IMR-90 (cell line): ENCODE data around the gene TMEM45A. TPM values are rescaled to one million over a fixed set of nuclear protein-coding genes. Genes with fewer than 3 reads are reported as not detected.

Source experiments
- ATAC-seq: fragments of 200-7000 bp; cut with Tn5 transposase; 2 replicates; pipeline ENCODE4 v1.9.1; 2020; ENCODE audit warnings: low read depth, mild to moderate bottlenecking, moderate library complexity
- BruUV-seq: library from RNA; stranded (reverse); fragments of 400-500 nt; replicated peaks from 2 replicates; lab custom pipeline; 2021; lab: Mats Ljungman, UMichigan
- CTCF ChIA-PET: fragments of 300-600 bp; formaldehyde crosslinking; extraction: SDS; loops from one replicate; lab custom pipeline; 2021; ENCODE audit warnings: antibody characterized with exemption; lab: Yijun Ruan, JAX
- POLR2A ChIA-PET: fragments of 300-600 bp; sonication (Branson Sonifier 250); formaldehyde crosslinking; loops from one replicate; lab custom pipeline; 2022; ENCODE audit warnings: antibody characterized with exemption; ENCODE audit not compliant: unreplicated experiment; lab: Charles Lee
- DNase-seq: peaks from one replicate; pipeline ENCODE4 v3.0.0; 2013
- H2AFZ ChIP-seq: replicated peaks from 2 replicates; pipeline ENCODE3; 2013; ENCODE audit warnings: low read length, mild to moderate bottlenecking; ENCODE audit not compliant: poor library complexity
- H2AK5ac ChIP-seq: 2 replicates; pipeline ENCODE4 v1.6.1; 2013; ENCODE audit warnings: low read depth, low read length, inconsistent platforms
- H2AK9ac ChIP-seq: replicated peaks from 2 replicates; pipeline ENCODE3; 2013; ENCODE audit warnings: mild to moderate bottlenecking, low read depth, low read length, moderate library complexity; ENCODE audit not compliant: poor library complexity
- H2BK120ac ChIP-seq: 2 replicates; pipeline ENCODE4 v1.6.1; 2013; ENCODE audit warnings: low read depth, low read length, inconsistent platforms
- H2BK15ac ChIP-seq: 3 replicates; pipeline ENCODE4 v1.6.1; 2013; ENCODE audit warnings: low read depth, low read length, inconsistent platforms
- H2BK20ac ChIP-seq: 2 replicates; pipeline ENCODE4 v1.6.1; 2013; ENCODE audit warnings: low read depth, mild to moderate bottlenecking, inconsistent platforms, low read length, moderate library complexity
- H2BK5ac ChIP-seq: 2 replicates; pipeline ENCODE4 v1.6.1; 2013; ENCODE audit warnings: mild to moderate bottlenecking, low read depth, low read length, inconsistent platforms; ENCODE audit not compliant: poor library complexity, severe bottlenecking
- H3K14ac ChIP-seq: replicated peaks from 2 replicates; pipeline ENCODE4 v1.6.1; 2013; ENCODE audit warnings: low read depth, low read length, inconsistent platforms
- H3K18ac ChIP-seq: 2 replicates; pipeline ENCODE4 v1.6.1; 2013; ENCODE audit warnings: low read depth, low read length, control low read depth
- H3K23ac ChIP-seq: 2 replicates; pipeline ENCODE4 v1.6.1; 2013; ENCODE audit warnings: low read depth, low read length, inconsistent platforms
- H3K27ac ChIP-seq: 2 replicates; pipeline ENCODE4 v1.5.1; 2013; ENCODE audit warnings: mild to moderate bottlenecking, control low read depth, low read length; ENCODE audit not compliant: insufficient read depth
- H3K27me3 ChIP-seq: 2 replicates; pipeline ENCODE4 v1.6.1; 2013; ENCODE audit warnings: low read length; ENCODE audit not compliant: control insufficient read depth, insufficient read depth
- H3K36me3 ChIP-seq: 2 replicates; pipeline ENCODE4 v1.6.1; 2013; ENCODE audit warnings: low read length, mixed read lengths; ENCODE audit not compliant: control insufficient read depth, insufficient read depth
- H3K4ac ChIP-seq: 2 replicates; pipeline ENCODE4 v1.6.1; 2013; ENCODE audit warnings: low read depth, low read length, inconsistent platforms
- H3K4me1 ChIP-seq: 2 replicates; pipeline ENCODE4 v1.6.1; 2013; ENCODE audit warnings: low read length, mixed read lengths; ENCODE audit not compliant: control insufficient read depth, insufficient read depth
- H3K4me2 ChIP-seq: 2 replicates; pipeline ENCODE4 v1.6.1; 2013; ENCODE audit warnings: low read depth, mild to moderate bottlenecking, control low read depth, low read length, moderate library complexity
- H3K4me3 ChIP-seq: 2 replicates; pipeline ENCODE4 v1.5.1; 2013; ENCODE audit warnings: low read depth, mild to moderate bottlenecking, control low read depth, low read length, moderate library complexity; ENCODE audit not compliant: insufficient read depth
- H3K56ac ChIP-seq: 2 replicates; pipeline ENCODE4 v1.6.1; 2013; ENCODE audit warnings: low read length, inconsistent platforms; ENCODE audit not compliant: insufficient read depth; ENCODE audit errors: extremely low read depth
- H3K79me1 ChIP-seq, 2 experiments: 2 replicates each; pipeline ENCODE4 v1.6.1; 2013; ENCODE audit warnings: low read length in 2 of 2, inconsistent platforms in 1 of 2, low read depth in 1 of 2
- H3K9ac ChIP-seq: 2 replicates; pipeline ENCODE4 v1.6.1; 2013; ENCODE audit warnings: low read depth, low read length, control low read depth
- H3K9me1 ChIP-seq: 2 replicates; pipeline ENCODE4 v1.6.1; 2013; ENCODE audit warnings: low read length, inconsistent platforms; ENCODE audit not compliant: insufficient read depth
- H3K9me3 ChIP-seq: 2 replicates; pipeline ENCODE4 v1.6.1; 2013; ENCODE audit warnings: low read length; ENCODE audit not compliant: control insufficient read depth, insufficient read depth
- H4K20me1 ChIP-seq: 2 replicates; pipeline ENCODE4 v1.6.1; 2013; ENCODE audit warnings: low read length, inconsistent platforms; ENCODE audit not compliant: insufficient read depth
- H4K5ac ChIP-seq: 2 replicates; pipeline ENCODE4 v1.6.1; 2013; ENCODE audit warnings: mild to moderate bottlenecking, low read depth, low read length, control low read depth
- H4K8ac ChIP-seq, 2 experiments: 2 replicates each; pipeline ENCODE4 v1.6.1; 2013; ENCODE audit warnings: low read depth in 2 of 2, low read length in 2 of 2, control low read depth in 1 of 2, inconsistent platforms in 1 of 2
- H4K91ac ChIP-seq: 2 replicates; pipeline ENCODE4 v1.6.1; 2013; ENCODE audit warnings: low read depth, low read length, inconsistent platforms; ENCODE audit not compliant: insufficient read depth
- BHLHE40 ChIP-seq: fragments of 150-350 bp; IDR thresholded peaks from 2 replicates; pipeline ENCODE4 v1.6.1; 2016; ENCODE audit warnings: mild to moderate bottlenecking, low read depth, low read length
- CEBPB ChIP-seq: IDR thresholded peaks from 2 replicates; pipeline ENCODE4 v1.6.1; 2012; ENCODE audit warnings: low read depth, low read length, improper control_type of control experiment
- CHD1 ChIP-seq: IDR thresholded peaks from 2 replicates; pipeline ENCODE4 v1.6.1; 2012; ENCODE audit warnings: low read depth, low read length, improper control_type of control experiment
- FOS ChIP-seq: fragments of 150-350 bp; IDR thresholded peaks from 2 replicates; pipeline ENCODE4 v1.6.1; 2016; ENCODE audit warnings: low read depth, low read length
- MAFK ChIP-seq: IDR thresholded peaks from 2 replicates; pipeline ENCODE4 v1.6.1; 2012; ENCODE audit warnings: low read depth, low read length, improper control_type of control experiment
- MAZ ChIP-seq: IDR thresholded peaks from 2 replicates; pipeline ENCODE4 v1.6.1; 2012; ENCODE audit warnings: low read depth, mild to moderate bottlenecking, low read length, improper control_type of control experiment, moderate library complexity, borderline replicate concordance
- NFE2L2 ChIP-seq: fragments of 150-350 bp; IDR thresholded peaks from 2 replicates; pipeline ENCODE4 v1.6.1; 2016; ENCODE audit warnings: low read depth, mild to moderate bottlenecking, low read length
- RAD21 ChIP-seq: IDR thresholded peaks from 2 replicates; pipeline ENCODE4 v1.6.1; 2012; ENCODE audit warnings: low read length, improper control_type of control experiment
- RCOR1 ChIP-seq: IDR thresholded peaks from 2 replicates; pipeline ENCODE4 v1.6.1; 2012; ENCODE audit warnings: mild to moderate bottlenecking, low read length, improper control_type of control experiment; ENCODE audit not compliant: insufficient replicate concordance
- RFX5 ChIP-seq: IDR thresholded peaks from 2 replicates; pipeline ENCODE4 v1.8.0; 2012; ENCODE audit warnings: low read depth, mild to moderate bottlenecking, low read length, moderate library complexity
- SMC3 ChIP-seq: fragments of 150-350 bp; IDR thresholded peaks from 2 replicates; pipeline ENCODE4 v1.6.1; 2016; ENCODE audit warnings: low read depth, mild to moderate bottlenecking, antibody characterized with exemption, low read length, moderate library complexity
- USF2 ChIP-seq: fragments of 150-350 bp; IDR thresholded peaks from 2 replicates; pipeline ENCODE4 v1.6.1; 2017; ENCODE audit warnings: mild to moderate bottlenecking, antibody characterized with exemption, low read length, low read depth
- WGBS, 2 experiments: methylation state at CpG; one replicate each; pipeline versions ENCODE4 v1.1.5 to v1.1.7; 2013; ENCODE audit warnings: missing lambda C conversion rate in 2 of 2; ENCODE audit not compliant: insufficient read length in 1 of 2; ENCODE audit errors: extremely low coverage in 2 of 2; 5-methylcytosine and 5-hydroxymethylcytosine counted together
- dilution Hi-C: fragments of 300-500 bp; cut with HindIII; formaldehyde crosslinking; loops from one replicate; pipeline ENCODE4 v1.14.3; 2018; ENCODE audit warnings: low sequenced_read_pairs; ENCODE audit not compliant: unreplicated experiment
- in situ Hi-C: fragments of 300-500 bp; cut with MboI; formaldehyde crosslinking; loops from 3 replicates; pipeline ENCODE4 v1.14.3; 2019; ENCODE audit warnings: low sequenced_read_pairs, inconsistent platforms, mixed read lengths
- intact Hi-C: fragments of 100-400 bp; cut with micrococcal nuclease; formaldehyde crosslinking; loops from 2 replicates; pipeline ENCODE4 v1.10.0; 2022
- polyA plus RNA-seq, 3 experiments: library from polyadenylated mRNA; depleted of rRNA; stranded (reverse); fragments of >200 nt; gene quantifications; 2 replicates each; pipeline ENCODE4 v1.2.3, GENCODE V29; 2012; ENCODE audit warnings: low replicate concordance in 1 of 3
- total RNA-seq: library from RNA; depleted of rRNA; stranded (reverse); fragments of >200 nt; gene quantifications from 2 replicates; pipeline ENCODE4 v1.2.3, GENCODE V29; 2012
- TF ChIP-seq, protein P1 (sequence below): conservative IDR thresholded peaks from 2 replicates; pipeline ENCODE4 v1.5.1; 2012; ENCODE audit warnings: mild to moderate bottlenecking, low read depth, low read length, improper control_type of control experiment

Gene TMEM45A
- total and polyA plus RNA-seq, 2 of the 4 experiments (the other 2 are of a cell fraction), result 13.6 to 21.7 TPM

DNA sequence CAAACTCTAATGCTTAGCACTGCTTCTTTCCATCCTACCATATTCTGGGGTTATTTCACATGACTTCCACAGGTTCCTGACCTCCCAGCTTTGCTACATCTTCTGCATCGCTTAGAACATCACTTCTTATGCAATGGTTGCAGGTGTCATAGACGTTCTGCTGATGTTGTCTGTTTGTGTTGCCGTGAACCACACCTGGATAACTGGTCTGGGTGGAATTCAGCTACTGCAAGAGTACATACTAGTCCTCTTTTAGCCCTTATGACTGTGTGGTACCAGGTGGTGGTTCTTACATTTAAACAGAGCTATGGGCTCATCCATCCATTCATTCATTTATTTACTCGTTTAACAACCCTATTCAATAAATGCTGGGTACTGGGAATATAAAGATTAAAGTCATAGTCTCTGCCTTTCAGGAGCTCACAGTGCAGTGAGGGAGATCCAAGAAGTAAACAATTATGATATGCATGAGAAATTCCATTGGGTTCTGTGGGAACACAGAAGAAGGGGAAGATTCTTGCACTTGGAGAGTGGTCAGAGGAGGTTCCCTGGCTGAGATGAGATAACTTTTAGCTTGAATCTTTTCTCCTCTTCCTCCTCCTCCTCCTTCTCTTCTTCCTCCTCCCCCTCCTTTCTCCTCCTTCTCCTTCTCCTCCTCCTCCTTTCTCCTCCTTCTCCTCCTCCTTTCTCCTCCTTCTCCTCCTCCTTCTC lies 30.8 kb downstream of the TMEM45A start:
- TF ChIP-seq NFE2L2 (no peak), SMC3 (no peak), FOS (no peak), CEBPB (no peak), RAD21 (no peak), RFX5 (no peak), BHLHE40 (no peak), RCOR1 (no peak), MAZ (no peak), CHD1 (no peak), USF2 (no peak), MAFK (no peak)
- TF ChIP-seq, protein P1, sequence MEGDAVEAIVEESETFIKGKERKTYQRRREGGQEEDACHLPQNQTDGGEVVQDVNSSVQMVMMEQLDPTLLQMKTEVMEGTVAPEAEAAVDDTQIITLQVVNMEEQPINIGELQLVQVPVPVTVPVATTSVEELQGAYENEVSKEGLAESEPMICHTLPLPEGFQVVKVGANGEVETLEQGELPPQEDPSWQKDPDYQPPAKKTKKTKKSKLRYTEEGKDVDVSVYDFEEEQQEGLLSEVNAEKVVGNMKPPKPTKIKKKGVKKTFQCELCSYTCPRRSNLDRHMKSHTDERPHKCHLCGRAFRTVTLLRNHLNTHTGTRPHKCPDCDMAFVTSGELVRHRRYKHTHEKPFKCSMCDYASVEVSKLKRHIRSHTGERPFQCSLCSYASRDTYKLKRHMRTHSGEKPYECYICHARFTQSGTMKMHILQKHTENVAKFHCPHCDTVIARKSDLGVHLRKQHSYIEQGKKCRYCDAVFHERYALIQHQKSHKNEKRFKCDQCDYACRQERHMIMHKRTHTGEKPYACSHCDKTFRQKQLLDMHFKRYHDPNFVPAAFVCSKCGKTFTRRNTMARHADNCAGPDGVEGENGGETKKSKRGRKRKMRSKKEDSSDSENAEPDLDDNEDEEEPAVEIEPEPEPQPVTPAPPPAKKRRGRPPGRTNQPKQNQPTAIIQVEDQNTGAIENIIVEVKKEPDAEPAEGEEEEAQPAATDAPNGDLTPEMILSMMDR, result no peak
- no peak overlapping the region for H2AK5ac ChIP-seq
- H2AFZ ChIP-seq, result no peak overlapping the region
- H3K14ac ChIP-seq, result no peak overlapping the region
- no peak for DNase-seq
- no peak overlapping the region for H3K27ac ChIP-seq
- H2BK5ac ChIP-seq, result no peak overlapping the region
- H4K8ac ChIP-seq, result no peak overlapping the region
- in situ Hi-C loops (no loop called here), dilution Hi-C loops (no loop called here), intact Hi-C loops (no loop called here)
- no peak overlapping the region for H3K4ac ChIP-seq
- no peak overlapping the region for H4K5ac ChIP-seq
- no peaks in the 10 kb centered on the region for H4K20me1 ChIP-seq
- peaks cover 7% of the 10 kb centered on the region; the same call in 1 of the 2 replicates for H3K9me1 ChIP-seq
- BruUV-seq, result no TSS peak
- no peak overlapping the region for H4K91ac ChIP-seq
- H2BK15ac ChIP-seq, result no peak overlapping the region
- no peak overlapping the region for H3K4me2 ChIP-seq
- no peak overlapping the region for H2BK20ac ChIP-seq
- ChIA-PET POLR2A (no interaction called here), CTCF (interaction anchor here (0.9 kb wide), 1 partner anchor 10 kb away, joined by 3 read pairs; no protein-coding TSS in a partner anchor)
- no peak overlapping the region for H3K9ac ChIP-seq
- no peaks in the 10 kb centered on the region for H3K9me3 ChIP-seq
- H3K4me1 ChIP-seq, result 0 out of 2 replicates have a peak, but pooled peaks cover 2% of the 10 kb centered on the region
- H3K36me3 ChIP-seq, result no peaks in the 10 kb centered on the region; the same call in 1 of the 2 replicates
- no peak overlapping the region for H3K56ac ChIP-seq
- no peak for ATAC-seq
- no peak overlapping the region for H3K23ac ChIP-seq
- no peak overlapping the region for H3K4me3 ChIP-seq
- H3K18ac ChIP-seq, result no peak overlapping the region
- no peak overlapping the region for H2AK9ac ChIP-seq
- H2BK120ac ChIP-seq, result no peak overlapping the region
- H3K27me3 ChIP-seq, result no peaks in the 10 kb centered on the region
- no CpG with 5 or more reads among the region's 4 CpGs for WGBS, 2 experiments
- no peaks in the 10 kb centered on the region for H3K79me1 ChIP-seq
